NCI-H2107 (cell line): ENCODE results near the gene COA5.

ENCODE experiments used
- DNase-seq: peaks from one replicate; lab custom pipeline; 2025; lab: John Stamatoyannopoulos, UW

COA5 gene

GRCh38 chr2:98608116-98608961 is at the start of gene COA5, which contains the start of gene UNC50:
Gene COA5 (minus strand): TSS chr2:98608512. CDS start chr2:98608405, 107 bp downstream.
Gene UNC50 (plus strand): TSS chr2:98608589. CDS start chr2:98609760, 1,171 bp downstream.
- peak; percentile 57 for DNase-seq

GRCh38 chr2:98656800-98657199 is 48.5 kb upstream of the COA5 start:
- no peak for DNase-seq

- DNase-seq = no peak
Measured at GRCh38 chr2:98654699-98655495, 46.6 kb upstream of the COA5 start.

GRCh38 chr2:98650998-98651397 is 42.7 kb upstream of the COA5 start:
- DNase-seq = no peak

- DNase-seq = no peak
Measured at GRCh38 chr2:98649992-98650375, 41.7 kb upstream of the COA5 start.

- peak; percentile 52 for DNase-seq
Measured at GRCh38 chr2:98649135-98649991, 41.1 kb upstream of the COA5 start.

- DNase-seq = no peak
Measured at GRCh38 chr2:98648451-98648850, 40.1 kb upstream of the COA5 start.

GRCh38 chr2:98647636-98648035 is 39.3 kb upstream of the COA5 start:
- no peak for DNase-seq

GRCh38 chr2:98643496-98644100 is 35.3 kb upstream of the COA5 start:
- DNase-seq = no peak

- no peak for DNase-seq
Measured at GRCh38 chr2:98637401-98638147, 29.3 kb upstream of the COA5 start.

GRCh38 chr2:98634406-98635092 is 26.2 kb upstream of the COA5 start:
- peak; percentile 13 for DNase-seq

- DNase-seq = no peak
Measured at GRCh38 chr2:98632351-98632750, 24.0 kb upstream of the COA5 start.

GRCh38 chr2:98623657-98624056 is 15.3 kb upstream of the COA5 start:
- no peak for DNase-seq

GRCh38 chr2:98617149-98617548 is 8.8 kb upstream of the COA5 start:
- no peak for DNase-seq

- DNase-seq = no peak
Measured at GRCh38 chr2:98615481-98615880, 7.2 kb upstream of the COA5 start.

GRCh38 chr2:98614024-98614739 is 5.9 kb upstream of the COA5 start:
- no peak for DNase-seq

GRCh38 chr2:98608962-98609604 is 771 bp upstream of the COA5 start:
- no peak for DNase-seq

GRCh38 chr2:98607741-98608115 is 584 bp downstream of the COA5 start:
- no peak for DNase-seq

GRCh38 chr2:98607104-98607503 is 1.2 kb downstream of the COA5 start:
- DNase-seq = no peak
